DND-41 (cell line): ENCODE measurements around the gene TRIP13.

Source experiments
- ATAC-seq: fragments of 200-7000 bp; cut with Tn5 transposase; 3 replicates; pipeline ENCODE4 v1.9.1; 2021; ENCODE audit warnings: low read depth; ENCODE audit not compliant: insufficient read depth
- DNase-seq: peaks from one replicate; pipeline ENCODE4 v3.0.0-alpha.2; 2020
- H2AFZ ChIP-seq: 2 replicates; pipeline ENCODE4 v1.6.0; 2012; ENCODE audit warnings: low read depth, low read length
- H3K27ac ChIP-seq: 2 replicates; pipeline ENCODE4 v1.5.1; 2012; ENCODE audit warnings: low read length, inconsistent platforms
- H3K27me3 ChIP-seq: fragments of 200-600 bp; sonication (generic); 2 replicates; pipeline ENCODE4 v1.6.0; 2012; ENCODE audit warnings: low read length, mild to moderate bottlenecking, inconsistent platforms; ENCODE audit not compliant: insufficient read depth, poor library complexity
- H3K36me3 ChIP-seq: 2 replicates; pipeline ENCODE4 v1.5.1; 2012; ENCODE audit warnings: low read length, inconsistent platforms; ENCODE audit not compliant: insufficient read depth
- H3K4me1 ChIP-seq: 2 replicates; pipeline ENCODE4 v1.5.1; 2012; ENCODE audit warnings: mild to moderate bottlenecking, low read length; ENCODE audit not compliant: insufficient read depth
- H3K4me2 ChIP-seq: 2 replicates; pipeline ENCODE4 v1.6.0; 2012; ENCODE audit warnings: mild to moderate bottlenecking, moderate library complexity, low read length, inconsistent platforms; ENCODE audit not compliant: insufficient read depth
- H3K4me3 ChIP-seq, 2 experiments: fragments of 200-600 bp in 1 of 2; shearing (Covaris generic) in 1 of 2; 2 replicates each; pipeline ENCODE4 v1.5.1; 2012 to 2016; ENCODE audit warnings: inconsistent platforms in 2 of 2, low read length in 2 of 2, mild to moderate bottlenecking in 2 of 2, low read depth in 1 of 2, moderate library complexity in 1 of 2
- H3K79me2 ChIP-seq: 2 replicates; pipeline ENCODE4 v1.6.0; 2012; ENCODE audit warnings: low read length, inconsistent platforms; ENCODE audit not compliant: insufficient read depth
- H3K9ac ChIP-seq: 2 replicates; pipeline ENCODE4 v1.6.0; 2012; ENCODE audit warnings: low read depth, mild to moderate bottlenecking, inconsistent platforms, low read length, moderate library complexity
- H3K9me3 ChIP-seq: 2 replicates; pipeline ENCODE4 v1.5.1; 2012; ENCODE audit warnings: low read length, moderate library complexity, mild to moderate bottlenecking, inconsistent platforms; ENCODE audit not compliant: insufficient read depth, severe bottlenecking
- H4K20me1 ChIP-seq: 2 replicates; pipeline ENCODE4 v1.6.0; 2012; ENCODE audit warnings: low read length; ENCODE audit not compliant: insufficient read depth
- EZH2 ChIP-seq: IDR thresholded peaks from 3 replicates; pipeline ENCODE4 v1.6.1; 2012; ENCODE audit warnings: borderline replicate concordance, low read depth, mild to moderate bottlenecking, moderate library complexity, low read length, inconsistent platforms; ENCODE audit not compliant: severe bottlenecking
- TF ChIP-seq, protein P1 (sequence below): IDR thresholded peaks from 2 replicates; pipeline ENCODE4 v1.5.1; 2012; ENCODE audit warnings: borderline replicate concordance, low read length, moderate library complexity, mild to moderate bottlenecking; ENCODE audit not compliant: poor library complexity, severe bottlenecking; ENCODE audit errors: extremely low read depth

The TRIP13 gene

DNA sequence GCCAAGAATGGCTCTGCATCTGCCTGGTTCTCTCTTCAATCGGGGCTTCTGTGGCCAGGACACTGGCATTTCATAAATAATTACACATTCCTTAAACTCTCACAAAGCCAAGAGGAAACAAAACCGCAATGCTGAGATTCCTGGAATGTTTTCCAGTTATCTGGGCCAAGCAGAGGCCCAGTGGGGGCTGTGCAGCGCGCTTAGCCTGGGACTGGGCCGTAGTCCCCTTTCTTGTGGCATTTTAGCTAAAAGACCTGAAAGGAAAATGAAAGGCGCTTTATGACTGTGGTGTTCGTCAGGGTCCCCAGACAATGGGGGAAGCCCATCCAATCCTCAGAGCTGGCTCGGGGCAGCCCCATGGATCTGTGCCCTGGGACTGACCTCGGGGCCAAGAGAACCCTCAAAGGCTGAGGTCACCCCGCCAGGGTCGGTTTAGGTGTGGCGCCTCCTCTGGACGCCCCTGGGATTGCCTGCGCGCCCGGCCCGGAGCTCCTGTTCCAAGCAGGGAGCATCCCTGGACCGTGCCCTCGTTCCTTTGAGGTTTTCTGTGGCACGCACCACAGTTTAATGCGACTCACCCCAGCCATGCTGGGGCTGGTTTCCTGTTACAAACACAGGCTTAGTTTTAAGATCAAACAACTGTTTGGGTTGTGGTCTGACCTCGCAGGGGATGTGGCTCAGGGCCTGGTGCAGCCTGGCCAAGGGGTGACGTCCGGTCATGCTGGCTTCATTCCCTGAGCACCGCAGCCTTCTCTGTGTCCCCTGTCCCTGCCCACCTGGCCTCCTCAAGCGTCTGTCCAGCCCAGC, 64.5 kb downstream of the TRIP13 start:
- H4K20me1 ChIP-seq: peaks cover 8% of the 10 kb centered on the region; the same call in 1 of the 2 replicates
- H3K79me2 ChIP-seq: no peaks in the 10 kb centered on the region
- H3K4me1 ChIP-seq: peaks cover 38% of the 10 kb centered on the region
- H3K27me3 ChIP-seq: peaks cover 27% of the 10 kb centered on the region
- ATAC-seq: peak; percentile 90
- no peak overlapping the region for H2AFZ ChIP-seq
- H3K9ac ChIP-seq: no peak overlapping the region
- peak; percentile 71 for DNase-seq
- TF ChIP-seq, protein P1, sequence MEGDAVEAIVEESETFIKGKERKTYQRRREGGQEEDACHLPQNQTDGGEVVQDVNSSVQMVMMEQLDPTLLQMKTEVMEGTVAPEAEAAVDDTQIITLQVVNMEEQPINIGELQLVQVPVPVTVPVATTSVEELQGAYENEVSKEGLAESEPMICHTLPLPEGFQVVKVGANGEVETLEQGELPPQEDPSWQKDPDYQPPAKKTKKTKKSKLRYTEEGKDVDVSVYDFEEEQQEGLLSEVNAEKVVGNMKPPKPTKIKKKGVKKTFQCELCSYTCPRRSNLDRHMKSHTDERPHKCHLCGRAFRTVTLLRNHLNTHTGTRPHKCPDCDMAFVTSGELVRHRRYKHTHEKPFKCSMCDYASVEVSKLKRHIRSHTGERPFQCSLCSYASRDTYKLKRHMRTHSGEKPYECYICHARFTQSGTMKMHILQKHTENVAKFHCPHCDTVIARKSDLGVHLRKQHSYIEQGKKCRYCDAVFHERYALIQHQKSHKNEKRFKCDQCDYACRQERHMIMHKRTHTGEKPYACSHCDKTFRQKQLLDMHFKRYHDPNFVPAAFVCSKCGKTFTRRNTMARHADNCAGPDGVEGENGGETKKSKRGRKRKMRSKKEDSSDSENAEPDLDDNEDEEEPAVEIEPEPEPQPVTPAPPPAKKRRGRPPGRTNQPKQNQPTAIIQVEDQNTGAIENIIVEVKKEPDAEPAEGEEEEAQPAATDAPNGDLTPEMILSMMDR: peak; percentile 60
- TF ChIP-seq EZH2: no peak
- H3K9me3 ChIP-seq: no peaks in the 10 kb centered on the region
- no peak overlapping the region for H3K27ac ChIP-seq
- no peak overlapping the region for H3K4me3 ChIP-seq
- H3K36me3 ChIP-seq: no peaks in the 10 kb centered on the region
- 0 out of 2 replicates have a peak overlapping the region, but pooled peaks have one; percentile 18 for H3K4me2 ChIP-seq

DNA sequence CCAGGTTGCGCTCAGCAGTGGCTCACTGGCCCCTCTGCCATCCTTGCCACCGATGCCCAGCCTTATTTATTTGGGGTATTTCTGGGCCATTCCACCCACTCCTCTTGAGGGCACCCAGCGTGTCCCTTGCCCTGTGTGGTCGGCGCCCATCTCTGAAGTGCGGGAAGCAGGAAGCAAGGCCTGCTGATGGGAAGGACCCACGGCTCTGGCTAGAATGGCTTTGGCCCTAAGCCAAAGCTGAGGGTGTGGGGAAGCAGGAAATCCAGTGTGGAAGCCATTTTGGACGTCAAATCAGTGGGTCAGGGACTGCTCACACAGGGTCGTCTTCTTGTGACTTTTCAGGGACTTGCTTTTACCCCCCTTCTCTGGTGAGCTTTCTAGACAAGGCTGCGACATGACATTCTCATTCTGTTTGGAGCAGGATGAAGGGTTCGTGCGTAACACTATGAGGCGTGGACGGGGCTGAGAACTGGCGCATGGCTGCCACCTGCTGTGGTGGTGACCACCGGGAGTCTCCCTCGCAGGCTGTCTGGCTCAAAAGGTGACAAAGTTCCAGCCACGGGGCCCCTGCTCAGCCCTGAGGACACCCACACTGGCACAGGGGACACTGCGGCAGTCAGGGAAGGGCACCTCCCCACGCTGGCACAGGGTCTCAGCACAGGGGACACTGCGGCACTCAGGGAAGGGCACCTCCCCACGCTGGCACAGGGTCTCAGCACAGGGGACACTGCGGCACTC, 65.2 kb downstream of the TRIP13 start:
- no peak overlapping the region for H3K27ac ChIP-seq
- no peak for DNase-seq
- no peak for TF ChIP-seq EZH2
- TF ChIP-seq, protein P1: no peak
- H3K27me3 ChIP-seq: peaks cover 27% of the 10 kb centered on the region
- H3K9ac ChIP-seq: no peak overlapping the region
- peak; percentile 8; the same call in 1 of the 3 replicates for ATAC-seq
- H3K4me2 ChIP-seq: no peak overlapping the region
- no peak overlapping the region for H3K4me3 ChIP-seq
- peaks cover 45% of the 10 kb centered on the region for H3K4me1 ChIP-seq
- no peaks in the 10 kb centered on the region for H3K36me3 ChIP-seq
- peaks cover 8% of the 10 kb centered on the region; the same call in 1 of the 2 replicates for H4K20me1 ChIP-seq
- H2AFZ ChIP-seq: no peak overlapping the region
- no peaks in the 10 kb centered on the region for H3K9me3 ChIP-seq
- no peaks in the 10 kb centered on the region for H3K79me2 ChIP-seq

DNA sequence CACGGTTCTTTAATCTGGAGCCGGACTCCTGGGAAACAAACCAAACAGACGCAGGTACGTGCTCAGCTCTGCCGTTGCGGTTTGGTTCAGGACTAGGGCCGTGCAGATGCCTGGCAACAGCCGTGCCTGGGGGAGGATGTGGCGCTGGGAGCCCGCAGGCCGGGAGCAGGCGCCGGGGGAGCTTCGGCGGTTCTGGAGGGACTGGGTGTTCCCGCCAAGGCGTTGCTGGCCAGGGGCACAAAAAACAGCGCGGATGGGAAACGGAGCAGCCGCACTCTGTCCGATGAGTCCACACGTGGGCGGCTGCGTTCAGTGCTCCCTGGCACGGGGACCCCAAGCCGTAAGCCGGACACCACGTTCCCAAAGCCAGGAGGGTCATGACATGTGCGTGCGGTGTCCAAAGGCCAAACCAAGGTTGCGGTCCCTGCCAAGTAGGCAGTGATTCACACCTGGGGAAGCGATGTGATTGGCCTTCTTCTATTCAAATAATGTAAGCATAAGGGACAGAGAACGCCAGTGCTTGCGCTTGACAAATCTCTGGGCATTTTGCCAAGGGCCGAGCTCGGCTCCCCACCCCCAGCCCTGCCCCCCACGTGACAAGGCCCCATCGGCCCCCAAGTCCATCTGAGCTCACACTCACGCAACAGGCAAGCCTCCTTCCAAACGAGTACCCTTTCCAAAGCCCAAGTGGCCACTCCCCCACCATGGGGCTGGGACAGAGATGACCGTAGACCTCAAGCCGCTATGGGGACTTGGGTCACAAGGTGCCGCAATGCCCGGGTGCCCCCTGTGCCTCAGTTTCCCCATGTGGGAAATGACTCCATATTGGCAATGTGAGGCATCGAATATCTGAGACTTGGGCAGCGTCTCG, 66.3 kb downstream of the TRIP13 start:
- no peak for DNase-seq
- ATAC-seq: no peak
- H3K36me3 ChIP-seq: no peaks in the 10 kb centered on the region
- H3K4me2 ChIP-seq: no peak overlapping the region
- peaks cover 56% of the 10 kb centered on the region for H3K4me1 ChIP-seq
- no peak overlapping the region for H3K27ac ChIP-seq
- H3K9ac ChIP-seq: no peak overlapping the region
- no peak for TF ChIP-seq EZH2
- TF ChIP-seq, protein P1: no peak
- H2AFZ ChIP-seq: no peak overlapping the region
- no peaks in the 10 kb centered on the region for H3K9me3 ChIP-seq
- peaks cover 8% of the 10 kb centered on the region; the same call in 1 of the 2 replicates for H4K20me1 ChIP-seq
- no peak overlapping the region for H3K4me3 ChIP-seq
- H3K27me3 ChIP-seq: peaks cover 27% of the 10 kb centered on the region
- H3K79me2 ChIP-seq: no peaks in the 10 kb centered on the region
